Upper lobe of left lung (tissue), 4 donors: ENCODE data around the gene ASTN2.

Experiments
- POLR2A ChIP-seq, 4 donors: fragments of 450-650 bp; IDR thresholded peaks; one replicate each; pipeline ENCODE4 v1.5.1; 2016 to 2017; ENCODE audit warnings: antibody characterized with exemption in 4 of 4, mild to moderate bottlenecking in 2 of 4
- POLR2AphosphoS5 ChIP-seq, 2 donors: sonication (generic); formaldehyde crosslinking; IDR thresholded peaks; one replicate each; pipeline ENCODE4 v1.5.1; 2017; ENCODE audit warnings: antibody characterized with exemption in 2 of 2
- TF ChIP-seq, protein P1 (sequence below), 6 experiments: fragments of 450-650 bp in 4 of 6; fragments of 200-600 bp in 2 of 6; sonication (generic) in 2 of 6; IDR thresholded peaks; one replicate each; pipeline ENCODE4 v1.5.1; 2016 to 2019; ENCODE audit warnings: antibody characterized with exemption in 6 of 6

DNA sequence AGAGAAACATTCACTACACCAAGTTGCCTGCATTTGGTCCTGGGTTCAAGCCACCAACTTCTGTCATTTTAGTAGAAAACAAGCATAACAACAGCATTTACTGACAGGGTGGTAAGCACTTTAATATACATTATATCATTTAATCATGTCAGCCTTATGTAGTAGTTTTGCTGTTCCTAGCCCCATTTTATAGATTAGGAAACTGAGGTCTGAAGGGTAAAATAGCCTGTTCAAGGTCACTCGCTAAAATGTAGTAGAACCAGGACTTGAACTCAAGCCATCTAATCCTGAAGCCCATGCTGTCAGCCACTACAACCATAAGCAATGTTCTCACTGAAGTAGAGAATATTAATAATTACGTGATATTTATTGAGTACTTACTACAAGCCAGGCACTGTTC is 787.4 kb downstream of the ASTN2 start:
- TF ChIP-seq POLR2A (IDR thresholded peaks at IDR 0.05) (no peak), POLR2AphosphoS5 (IDR thresholded peaks at IDR 0.05) (no peak)
- TF ChIP-seq, protein P1, sequence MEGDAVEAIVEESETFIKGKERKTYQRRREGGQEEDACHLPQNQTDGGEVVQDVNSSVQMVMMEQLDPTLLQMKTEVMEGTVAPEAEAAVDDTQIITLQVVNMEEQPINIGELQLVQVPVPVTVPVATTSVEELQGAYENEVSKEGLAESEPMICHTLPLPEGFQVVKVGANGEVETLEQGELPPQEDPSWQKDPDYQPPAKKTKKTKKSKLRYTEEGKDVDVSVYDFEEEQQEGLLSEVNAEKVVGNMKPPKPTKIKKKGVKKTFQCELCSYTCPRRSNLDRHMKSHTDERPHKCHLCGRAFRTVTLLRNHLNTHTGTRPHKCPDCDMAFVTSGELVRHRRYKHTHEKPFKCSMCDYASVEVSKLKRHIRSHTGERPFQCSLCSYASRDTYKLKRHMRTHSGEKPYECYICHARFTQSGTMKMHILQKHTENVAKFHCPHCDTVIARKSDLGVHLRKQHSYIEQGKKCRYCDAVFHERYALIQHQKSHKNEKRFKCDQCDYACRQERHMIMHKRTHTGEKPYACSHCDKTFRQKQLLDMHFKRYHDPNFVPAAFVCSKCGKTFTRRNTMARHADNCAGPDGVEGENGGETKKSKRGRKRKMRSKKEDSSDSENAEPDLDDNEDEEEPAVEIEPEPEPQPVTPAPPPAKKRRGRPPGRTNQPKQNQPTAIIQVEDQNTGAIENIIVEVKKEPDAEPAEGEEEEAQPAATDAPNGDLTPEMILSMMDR (IDR thresholded peaks at IDR 0.05): no peak
